IgD-negative memory B cell (primary cell): Measurements from ENCODE around the gene KMT2A. TPM values are rescaled to one million over a fixed set of nuclear protein-coding genes. Genes with fewer than 3 reads are reported as not detected.
A peak's percentile ranks its signal among the peaks of the same experiment; 100 is the strongest.
"Not testable (repeated sequence)": the region's sequence is repeated elsewhere in the genome, so short reads cannot be mapped to it uniquely, and the experiment has no call there.

Source experiments
- H3K27ac Mint-ChIP-seq, 3 donors: one replicate each; pipeline ENCODE4 v1.8.0; 2020 to 2022; ENCODE audit warnings: mild to moderate bottlenecking in 3 of 3, mixed read lengths in 3 of 3, moderate library complexity in 1 of 3
- H3K27me3 Mint-ChIP-seq: one replicate; pipeline ENCODE4 v1.8.0; 2021; ENCODE audit warnings: mixed read lengths
- H3K36me3 Mint-ChIP-seq: one replicate; pipeline ENCODE4 v1.8.0; 2020; ENCODE audit warnings: mild to moderate bottlenecking, mixed read lengths
- H3K4me1 Mint-ChIP-seq, 3 donors: one replicate each; pipeline ENCODE4 v1.8.0; 2020 to 2022; ENCODE audit warnings: mixed read lengths in 3 of 3, mild to moderate bottlenecking in 1 of 3
- H3K4me3 Mint-ChIP-seq, 4 donors: one replicate each; pipeline ENCODE4 v1.8.0; 2020 to 2022; ENCODE audit warnings: mild to moderate bottlenecking in 4 of 4, mixed read lengths in 4 of 4, moderate library complexity in 3 of 4
- H3K9me3 Mint-ChIP-seq, 3 donors: one replicate each; pipeline ENCODE4 v1.8.0; 2020 to 2021; ENCODE audit warnings: mixed read lengths in 3 of 3, mild to moderate bottlenecking in 1 of 3
- polyA plus RNA-seq: library from polyadenylated mRNA; unstranded; fragments of 300-500 nt; fragmentation: Illumina TruSeq; gene quantifications from one replicate; pipeline ENCODE4 v1.2.3, GENCODE V29; 2021

KMT2A gene
- polyA plus RNA-seq, result 23.6 TPM

- H3K4me1 Mint-ChIP-seq, result peaks cover 17 to 28% (median 26%) of the 10 kb centered on the region in 3 donors
- H3K27me3 Mint-ChIP-seq, result peaks cover 1% of the 10 kb centered on the region
- H3K9me3 Mint-ChIP-seq, result no peaks in the 10 kb centered on the region
- peak within 1 kb of the TSS; percentile 94 to 99 (median 98) for H3K4me3 Mint-ChIP-seq
- peak within 1 kb of the TSS; percentile 98 to 99 (median 99) for H3K27ac Mint-ChIP-seq
- H3K36me3 Mint-ChIP-seq, result no peaks in the 10 kb centered on the region
Measured at GRCh38 chr11:118435893-118436624, at the start of gene KMT2A. TSS of gene KMT2A (plus strand) at chr11:118436492. CDS start at chr11:118436513, 21 bp downstream.

- peaks cover 19 to 24% (median 23%) of the 10 kb centered on the region in 3 donors for H3K4me1 Mint-ChIP-seq
- no peaks in the 10 kb centered on the region for H3K27me3 Mint-ChIP-seq
- no peaks in the 10 kb centered on the region for H3K9me3 Mint-ChIP-seq
- H3K4me3 Mint-ChIP-seq, result no peak overlapping the region
- H3K36me3 Mint-ChIP-seq, result peaks cover 3% of the 10 kb centered on the region
- peak overlapping the region; percentile 40 to 73 (median 65) for H3K27ac Mint-ChIP-seq
Measured at GRCh38 chr11:118396097-118396501, 40.2 kb upstream of the KMT2A start.

GRCh38 chr11:118397448-118397847, 38.8 kb upstream of the KMT2A start:
- H3K27ac Mint-ChIP-seq, result peak overlapping the region in 2 of 3 donors; percentile 20 to 100
- H3K4me1 Mint-ChIP-seq, result peaks cover 29 to 36% (median 31%) of the 10 kb centered on the region in 3 donors
- H3K4me3 Mint-ChIP-seq, result peak overlapping the region in 1 of 4 donors; percentile 23
- peaks cover 3% of the 10 kb centered on the region for H3K36me3 Mint-ChIP-seq
- H3K27me3 Mint-ChIP-seq, result no peaks in the 10 kb centered on the region
- H3K9me3 Mint-ChIP-seq, result no peaks in the 10 kb centered on the region

GRCh38 chr11:118398791-118399559, 37.3 kb upstream of the KMT2A start:
- Mint-ChIP-seq H3K27ac (peak overlapping the region; percentile 96 to 100 (median 96)), H3K27me3 (no peaks in the 10 kb centered on the region), H3K4me3 (peak overlapping the region; percentile 30 to 98 (median 89)), H3K4me1 (peaks cover 29 to 36% (median 35%) of the 10 kb centered on the region in 3 donors), H3K36me3 (peaks cover 3% of the 10 kb centered on the region), H3K9me3 (no peaks in the 10 kb centered on the region)

GRCh38 chr11:118401151-118401879, 35.0 kb upstream of the KMT2A start, which contains the start of gene ATP5MG:
TSS of gene ATP5MG (plus strand) at chr11:118401606. CDS start at chr11:118401666, 60 bp downstream.
- H3K36me3 Mint-ChIP-seq, result no peaks in the 10 kb centered on the region
- H3K27me3 Mint-ChIP-seq, result no peaks in the 10 kb centered on the region
- peaks cover 34 to 49% (median 46%) of the 10 kb centered on the region in 3 donors for H3K4me1 Mint-ChIP-seq
- H3K27ac Mint-ChIP-seq, result peak within 1 kb of the TSS; percentile 96 to 100 (median 99)
- H3K9me3 Mint-ChIP-seq, result no peaks in the 10 kb centered on the region
- peak within 1 kb of the TSS; percentile 97 to 98 (median 98) for H3K4me3 Mint-ChIP-seq

GRCh38 chr11:118401880-118402590, 34.3 kb upstream of the KMT2A start:
- H3K27ac Mint-ChIP-seq, result peak overlapping the region; percentile 96 to 100 (median 99)
- no peaks in the 10 kb centered on the region for H3K36me3 Mint-ChIP-seq
- H3K9me3 Mint-ChIP-seq, result no peaks in the 10 kb centered on the region
- H3K27me3 Mint-ChIP-seq, result no peaks in the 10 kb centered on the region
- H3K4me3 Mint-ChIP-seq, result peak overlapping the region; percentile 97 to 98 (median 98)
- H3K4me1 Mint-ChIP-seq, result peaks cover 34 to 51% (median 49%) of the 10 kb centered on the region in 3 donors

GRCh38 chr11:118402594-118402993, 33.7 kb upstream of the KMT2A start:
- not testable (repeated sequence) for H3K36me3 Mint-ChIP-seq, H3K27me3 Mint-ChIP-seq, H3K9me3 Mint-ChIP-seq
- Mint-ChIP-seq H3K4me1 (peaks cover 34 to 51% (median 49%) of the 10 kb centered on the region in 3 donors), H3K27ac (peak overlapping the region in 2 of 3 donors; percentile 50 to 99), H3K4me3 (peak overlapping the region; percentile 97 to 98 (median 98))

- H3K36me3 Mint-ChIP-seq, result peaks cover 5% of the 10 kb centered on the region
- peak overlapping the region in 2 of 4 donors; percentile 38 to 68 for H3K4me3 Mint-ChIP-seq
- H3K9me3 Mint-ChIP-seq, result no peaks in the 10 kb centered on the region
- H3K27me3 Mint-ChIP-seq, result no peaks in the 10 kb centered on the region
- peaks cover 19 to 34% (median 31%) of the 10 kb centered on the region in 3 donors for H3K4me1 Mint-ChIP-seq
- peak overlapping the region in 1 of 3 donors; percentile 52 for H3K27ac Mint-ChIP-seq
Measured at GRCh38 chr11:118406599-118407166, 29.6 kb upstream of the KMT2A start.

GRCh38 chr11:118410055-118410745, 26.1 kb upstream of the KMT2A start:
- Mint-ChIP-seq H3K4me3 (peak overlapping the region in 1 of 4 donors; percentile 49), H3K4me1 (peaks cover 6 to 19% (median 14%) of the 10 kb centered on the region in 3 donors), H3K27me3 (no peaks in the 10 kb centered on the region), H3K36me3 (peaks cover 5% of the 10 kb centered on the region), H3K27ac (peak overlapping the region in 1 of 3 donors; percentile 10), H3K9me3 (no peaks in the 10 kb centered on the region)

- H3K4me3 Mint-ChIP-seq, result no peak overlapping the region
- no peaks in the 10 kb centered on the region for H3K9me3 Mint-ChIP-seq
- peaks cover 6 to 13% (median 10%) of the 10 kb centered on the region in 3 donors for H3K4me1 Mint-ChIP-seq
Measured at GRCh38 chr11:118411530-118411929, 24.8 kb upstream of the KMT2A start.

GRCh38 chr11:118412921-118413320, 23.4 kb upstream of the KMT2A start:
- Mint-ChIP-seq H3K4me1 (peaks cover 6 to 10% (median 10%) of the 10 kb centered on the region in 3 donors), H3K4me3 (no peak overlapping the region), H3K27ac (no peak overlapping the region)

More at GRCh38 chr11:118411530-118411929, 24.8 kb upstream of the KMT2A start:
- peaks cover 5% of the 10 kb centered on the region for H3K36me3 Mint-ChIP-seq
- H3K27me3 Mint-ChIP-seq, result no peaks in the 10 kb centered on the region
- H3K27ac Mint-ChIP-seq, result no peak overlapping the region

GRCh38 chr11:118415062-118415738, 21.1 kb upstream of the KMT2A start:
- Mint-ChIP-seq H3K27me3 (no peaks in the 10 kb centered on the region), H3K9me3 (no peaks in the 10 kb centered on the region), H3K27ac (no peak overlapping the region), H3K36me3 (peaks cover 3% of the 10 kb centered on the region), H3K4me3 (no peak overlapping the region), H3K4me1 (peaks cover 2 to 4% (median 2%) of the 10 kb centered on the region in 3 donors)

More at GRCh38 chr11:118412921-118413320, 23.4 kb upstream of the KMT2A start:
- Mint-ChIP-seq H3K36me3 (peaks cover 5% of the 10 kb centered on the region), H3K9me3 (no peaks in the 10 kb centered on the region), H3K27me3 (no peaks in the 10 kb centered on the region)

- Mint-ChIP-seq H3K27me3 (no peaks in the 10 kb centered on the region), H3K27ac (no peak overlapping the region), H3K9me3 (no peaks in the 10 kb centered on the region), H3K4me1 (peaks cover 0 to under 1% (median 0%) of the 10 kb centered on the region in 3 donors), H3K36me3 (peaks cover 3% of the 10 kb centered on the region), H3K4me3 (no peak overlapping the region)
Measured at GRCh38 chr11:118415739-118416068, 20.6 kb upstream of the KMT2A start.
